SK-N-SH (cell line): ENCODE data around the gene MAP4K3. TPM values are rescaled to one million over a fixed set of nuclear protein-coding genes. Genes with fewer than 3 reads are reported as not detected.

Source experiments
- CTCF ChIA-PET: fragments of 300-600, 350-600 bp; formaldehyde crosslinking; extraction: SDS; loops from one replicate; lab custom pipeline; 2021; lab: Yijun Ruan, JAX
- POLR2A ChIA-PET: fragments of 350-600 bp; sonication (Branson Sonifier 250); formaldehyde crosslinking; extraction: SDS; loops from one replicate; lab custom pipeline; 2020; ENCODE audit warnings: antibody characterized with exemption, inconsistent platforms; lab: Yijun Ruan, JAX
- DNase-seq: peaks from one replicate; pipeline ENCODE4 v3.0.0; 2012
- H2AFZ ChIP-seq: fragments of 200-600 bp; sonication (generic); 2 replicates; pipeline ENCODE4 v1.8.1; 2016; ENCODE audit warnings: antibody characterized with exemption, mild to moderate bottlenecking, low read depth
- H3F3A ChIP-seq: fragments of 200-600 bp; sonication (generic); replicated peaks from 2 replicates; pipeline ENCODE3; 2016; ENCODE audit warnings: antibody characterized with exemption, mild to moderate bottlenecking; ENCODE audit not compliant: insufficient read depth
- H3K27ac ChIP-seq, 2 experiments: fragments of 200-500 bp in 1 of 2; fragments of 200-600 bp in 1 of 2; sonication (Bioruptor generic) in 1 of 2; sonication (generic), shearing (Covaris generic) in 1 of 2; 2 replicates each; pipeline versions ENCODE4 v1.5.1 to v1.6.1; 2014 to 2016; ENCODE audit warnings: low read depth in 2 of 2, inconsistent platforms in 1 of 2, low read length in 1 of 2, mild to moderate bottlenecking in 1 of 2, mixed read lengths in 1 of 2
- H3K27me3 ChIP-seq: fragments of 200-600 bp; sonication (generic), shearing (Covaris generic); 2 replicates; pipeline ENCODE4 v1.6.1; 2016; ENCODE audit warnings: mixed run types; ENCODE audit not compliant: insufficient read depth
- H3K36me3 ChIP-seq, 2 experiments: fragments of 200-500 bp in 1 of 2; fragments of 200-600 bp in 1 of 2; sonication (Bioruptor generic) in 1 of 2; sonication (generic) in 1 of 2; replicated peaks in 1 of 2; 2 replicates each; pipeline versions ENCODE3 to v1.5.1; 2014 to 2016; ENCODE audit warnings: low read length in 1 of 2, mild to moderate bottlenecking in 1 of 2; ENCODE audit not compliant: insufficient read depth in 2 of 2, control insufficient read depth in 1 of 2
- H3K4me1 ChIP-seq, 2 experiments: fragments of 200-500 bp in 1 of 2; fragments of 200-600 bp in 1 of 2; sonication (Bioruptor generic) in 1 of 2; sonication (generic), shearing (Covaris generic) in 1 of 2; 2 replicates each; pipeline versions ENCODE4 v1.5.1 to v1.6.1; 2014 to 2016; ENCODE audit warnings: low read depth in 1 of 2, low read length in 1 of 2, mixed run types in 1 of 2; ENCODE audit not compliant: insufficient read depth in 2 of 2, control insufficient read depth in 1 of 2
- H3K4me2 ChIP-seq: fragments of 200-600 bp; sonication (generic), shearing (Covaris generic); 2 replicates; pipeline ENCODE4 v1.6.1; 2017; ENCODE audit warnings: mixed run types
- H3K4me3 ChIP-seq, 2 experiments: fragments of 200-500 bp in 1 of 2; fragments of 200-600 bp in 1 of 2; sonication (Bioruptor generic) in 1 of 2; sonication (generic), shearing (Covaris generic) in 1 of 2; 2 replicates each; pipeline versions ENCODE4 v1.5.1 to v1.8.1; 2014 to 2016; ENCODE audit warnings: low read depth in 2 of 2, inconsistent platforms in 1 of 2, low read length in 1 of 2, mild to moderate bottlenecking in 1 of 2, mixed read lengths in 1 of 2, moderate library complexity in 1 of 2
- H3K79me2 ChIP-seq: fragments of 200-600 bp; sonication (generic); 2 replicates; pipeline ENCODE4 v1.8.1; 2017; ENCODE audit warnings: mild to moderate bottlenecking; ENCODE audit not compliant: insufficient read depth
- H3K9ac ChIP-seq: fragments of 200-600 bp; sonication (generic); 2 replicates; pipeline ENCODE4 v1.6.1; 2017; ENCODE audit warnings: mixed run types
- H3K9me2 ChIP-seq: fragments of 200-600 bp; sonication (generic); 2 replicates; pipeline ENCODE4 v1.6.1; 2017; ENCODE audit warnings: mixed run types
- H3K9me3 ChIP-seq: fragments of 200-600 bp; sonication (generic); 2 replicates; pipeline ENCODE4 v1.6.1; 2017; ENCODE audit warnings: mixed run types, mild to moderate bottlenecking, moderate library complexity
- H4K20me1 ChIP-seq: fragments of 200-600 bp; sonication (generic); 2 replicates; pipeline ENCODE4 v1.6.1; 2017; ENCODE audit warnings: mild to moderate bottlenecking, mixed run types; ENCODE audit not compliant: insufficient read depth
- EP300 ChIP-seq, 2 experiments: IDR thresholded peaks; 2 replicates each; pipeline versions ENCODE4 v1.4.0 to v1.6.1; 2012; ENCODE audit warnings: borderline replicate concordance in 1 of 2, low read depth in 1 of 2, low read length in 1 of 2
- FOXJ3 ChIP-seq: sonication (generic); formaldehyde crosslinking; IDR thresholded peaks from 2 replicates; pipeline ENCODE4 v1.5.1; 2020; ENCODE audit warnings: mild to moderate bottlenecking, missing genetic modification reagents
- FOXM1 ChIP-seq: IDR thresholded peaks from 2 replicates; pipeline ENCODE4 v1.4.0; 2012; ENCODE audit warnings: low read depth, mild to moderate bottlenecking
- JUND ChIP-seq: IDR thresholded peaks from 2 replicates; pipeline ENCODE4 v1.4.0; 2012
- MEF2A ChIP-seq: IDR thresholded peaks from 2 replicates; pipeline ENCODE4 v1.4.0; 2012; ENCODE audit warnings: low read depth, borderline replicate concordance
- POLR2AphosphoS5 ChIP-seq: IDR thresholded peaks from 2 replicates; pipeline ENCODE4 v1.6.1; 2012; ENCODE audit warnings: low read depth, low read length
- RCOR1 ChIP-seq: fragments of 150-350 bp; IDR thresholded peaks from 2 replicates; pipeline ENCODE4 v1.6.1; 2017; ENCODE audit warnings: antibody characterized with exemption, low read length
- RXRA ChIP-seq: IDR thresholded peaks from 2 replicates; pipeline ENCODE4 v1.4.0; 2012; ENCODE audit warnings: low read depth, mild to moderate bottlenecking, borderline replicate concordance
- TAF1 ChIP-seq: IDR thresholded peaks from 2 replicates; pipeline ENCODE4 v1.6.1; 2012; ENCODE audit warnings: low read depth, mild to moderate bottlenecking, low read length, moderate library complexity, borderline replicate concordance
- TCF12 ChIP-seq: IDR thresholded peaks from 2 replicates; pipeline ENCODE4 v1.4.0; 2012
- TEAD4 ChIP-seq: IDR thresholded peaks from 2 replicates; pipeline ENCODE4 v1.4.0; 2012; ENCODE audit warnings: mild to moderate bottlenecking, borderline replicate concordance; ENCODE audit not compliant: insufficient read depth
- WGBS: methylation state at CpG from one replicate; pipeline ENCODE4 v1.1.6; 2017; ENCODE audit warnings: low lambda C conversion rate; 5-methylcytosine and 5-hydroxymethylcytosine counted together
- polyA plus RNA-seq, 3 experiments: library from polyadenylated mRNA; depleted of rRNA; stranded (reverse); fragments of >200 nt; gene quantifications; 2 replicates each; pipeline ENCODE4 v1.2.3, GENCODE V29; 2012
- TF ChIP-seq, protein P1 (sequence below): fragments of 200-600 bp; sonication (generic); IDR thresholded peaks from 2 replicates; pipeline ENCODE4 v1.6.1; 2017; ENCODE audit warnings: antibody characterized with exemption, mild to moderate bottlenecking, moderate library complexity
- TF ChIP-seq, protein P2 (sequence below): IDR thresholded peaks from 2 replicates; pipeline ENCODE4 v1.4.0; 2012; ENCODE audit warnings: low read depth, borderline replicate concordance
- TF ChIP-seq, protein P3 (sequence below): fragments of 150-350 bp; IDR thresholded peaks from 2 replicates; pipeline ENCODE4 v1.6.1; 2017; ENCODE audit warnings: antibody characterized with exemption, low read length, low read depth, borderline replicate concordance
- TF ChIP-seq, protein P4 (sequence below): IDR thresholded peaks from 2 replicates; pipeline ENCODE4 v1.4.0; 2012; ENCODE audit warnings: low read depth

The MAP4K3 gene
- polyA plus RNA-seq, 1 of the 3 experiments (the other 2 are of a cell fraction) = 8.8 TPM

DNA sequence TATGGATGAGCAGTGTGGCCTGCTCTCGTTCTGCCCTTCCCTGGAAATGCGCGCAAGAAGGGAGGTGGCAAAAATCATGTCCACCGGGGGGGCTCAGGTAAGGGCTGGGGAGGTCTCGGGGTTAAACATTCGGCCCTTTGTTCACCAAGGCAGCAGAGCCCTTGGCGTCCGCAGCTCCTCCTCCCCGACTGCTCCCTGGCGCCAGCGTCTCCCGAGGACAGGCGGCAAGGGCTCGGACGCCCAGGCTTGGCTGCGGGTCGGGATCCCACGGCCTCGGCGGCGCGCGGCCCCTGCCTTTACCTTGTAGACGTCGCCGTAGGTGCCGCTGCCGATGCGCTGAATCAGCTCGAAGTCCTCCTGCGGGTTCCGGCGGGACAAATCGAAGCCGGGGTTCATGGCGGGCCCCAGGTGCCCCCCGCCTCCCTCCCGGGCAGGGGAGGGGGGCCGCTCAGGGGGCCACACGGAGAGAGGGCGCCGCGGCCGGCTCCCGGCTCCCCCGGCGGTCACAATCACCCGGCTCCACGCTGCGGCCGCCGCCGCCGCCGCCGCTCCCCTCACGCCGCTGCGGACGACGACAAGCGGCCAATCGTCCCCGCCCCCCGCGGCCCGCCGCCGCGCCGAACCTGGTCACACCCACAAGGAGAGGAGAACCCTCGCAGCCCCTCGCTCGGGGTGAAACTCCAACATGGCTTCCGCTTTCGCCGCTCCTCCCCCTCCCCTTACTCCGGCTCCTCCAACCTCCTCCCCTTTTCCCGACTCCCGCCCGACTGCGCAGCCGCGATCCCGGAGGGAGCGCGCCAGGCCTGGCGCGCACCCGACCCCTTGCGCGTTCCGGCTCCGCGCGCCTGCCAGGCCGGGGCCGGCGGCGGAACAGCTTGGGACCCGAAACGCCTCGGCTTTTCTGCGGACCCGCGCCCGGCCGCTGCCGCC lies at the start of gene MAP4K3 (continued):
- TF ChIP-seq, protein P1, sequence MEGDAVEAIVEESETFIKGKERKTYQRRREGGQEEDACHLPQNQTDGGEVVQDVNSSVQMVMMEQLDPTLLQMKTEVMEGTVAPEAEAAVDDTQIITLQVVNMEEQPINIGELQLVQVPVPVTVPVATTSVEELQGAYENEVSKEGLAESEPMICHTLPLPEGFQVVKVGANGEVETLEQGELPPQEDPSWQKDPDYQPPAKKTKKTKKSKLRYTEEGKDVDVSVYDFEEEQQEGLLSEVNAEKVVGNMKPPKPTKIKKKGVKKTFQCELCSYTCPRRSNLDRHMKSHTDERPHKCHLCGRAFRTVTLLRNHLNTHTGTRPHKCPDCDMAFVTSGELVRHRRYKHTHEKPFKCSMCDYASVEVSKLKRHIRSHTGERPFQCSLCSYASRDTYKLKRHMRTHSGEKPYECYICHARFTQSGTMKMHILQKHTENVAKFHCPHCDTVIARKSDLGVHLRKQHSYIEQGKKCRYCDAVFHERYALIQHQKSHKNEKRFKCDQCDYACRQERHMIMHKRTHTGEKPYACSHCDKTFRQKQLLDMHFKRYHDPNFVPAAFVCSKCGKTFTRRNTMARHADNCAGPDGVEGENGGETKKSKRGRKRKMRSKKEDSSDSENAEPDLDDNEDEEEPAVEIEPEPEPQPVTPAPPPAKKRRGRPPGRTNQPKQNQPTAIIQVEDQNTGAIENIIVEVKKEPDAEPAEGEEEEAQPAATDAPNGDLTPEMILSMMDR = no peak; the same call in 1 of the 2 replicates
- TF ChIP-seq, protein P2, sequence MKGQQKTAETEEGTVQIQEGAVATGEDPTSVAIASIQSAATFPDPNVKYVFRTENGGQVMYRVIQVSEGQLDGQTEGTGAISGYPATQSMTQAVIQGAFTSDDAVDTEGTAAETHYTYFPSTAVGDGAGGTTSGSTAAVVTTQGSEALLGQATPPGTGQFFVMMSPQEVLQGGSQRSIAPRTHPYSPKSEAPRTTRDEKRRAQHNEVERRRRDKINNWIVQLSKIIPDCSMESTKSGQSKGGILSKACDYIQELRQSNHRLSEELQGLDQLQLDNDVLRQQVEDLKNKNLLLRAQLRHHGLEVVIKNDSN = no peak
- TF ChIP-seq POLR2AphosphoS5 (peak; percentile 85), FOXM1 (no peak), TCF12 (no peak), JUND (no peak), EP300 (IDR thresholded peaks at IDR 0.05; ENCODE audit: borderline replicate concordance in 1 of 2, low read depth in 1 of 2, low read length in 1 of 2) (0 out of 4 replicates have a peak, but pooled peaks of 1 of the 2 experiments have one; percentile 25), RCOR1 (no peak; the same call in 1 of the 2 replicates), TEAD4 (no peak), MEF2A (no peak)
- TF ChIP-seq, protein P3, sequence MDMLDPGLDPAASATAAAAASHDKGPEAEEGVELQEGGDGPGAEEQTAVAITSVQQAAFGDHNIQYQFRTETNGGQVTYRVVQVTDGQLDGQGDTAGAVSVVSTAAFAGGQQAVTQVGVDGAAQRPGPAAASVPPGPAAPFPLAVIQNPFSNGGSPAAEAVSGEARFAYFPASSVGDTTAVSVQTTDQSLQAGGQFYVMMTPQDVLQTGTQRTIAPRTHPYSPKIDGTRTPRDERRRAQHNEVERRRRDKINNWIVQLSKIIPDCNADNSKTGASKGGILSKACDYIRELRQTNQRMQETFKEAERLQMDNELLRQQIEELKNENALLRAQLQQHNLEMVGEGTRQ = no peak
- TF ChIP-seq, all 33 proteins: peak for 13

DNA sequence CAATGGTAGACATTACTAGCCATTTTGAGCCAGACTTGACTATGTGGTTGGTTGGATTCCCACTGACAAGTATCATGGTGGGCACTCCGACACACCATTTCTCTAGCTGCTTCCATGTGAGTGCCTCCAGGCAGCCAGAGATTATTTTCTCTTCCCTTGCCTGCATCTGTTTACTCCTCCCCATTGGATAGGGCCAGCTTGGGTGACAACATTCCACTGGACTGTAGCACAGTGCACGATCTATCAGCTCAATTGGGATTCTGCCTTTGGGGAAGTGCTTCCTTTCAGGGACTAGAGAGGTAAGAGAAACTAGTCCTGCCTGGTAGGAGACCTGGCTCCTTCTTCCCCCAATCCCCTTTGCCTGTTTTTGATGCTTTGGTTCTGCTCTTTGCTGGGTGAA lies 49.0 kb upstream of the MAP4K3 start:
- Histone ChIP-seq H3F3A (peaks cover 6% of the 10 kb centered on the region), H3K4me3 (no peak overlapping the region), H3K9me3 (no peaks in the 10 kb centered on the region), H4K20me1 (no peaks in the 10 kb centered on the region), H3K9ac (no peak overlapping the region), H3K27ac (no peak overlapping the region), H3K27me3 (no peaks in the 10 kb centered on the region), H3K79me2 (no peaks in the 10 kb centered on the region), H3K4me1 (peaks cover 13 to 14% of the 10 kb centered on the region in 2 experiments; a peak in 3 of 4 replicates), H3K4me2 (no peak overlapping the region), H2AFZ (no peak overlapping the region), H3K9me2 (no peaks in the 10 kb centered on the region), H3K36me3 (no peaks in the 10 kb centered on the region)
- ChIA-PET POLR2A (no interaction called here), CTCF (interaction anchor here (1.7 kb wide), 1 partner anchor 106 kb away, joined by 5 read pairs; no protein-coding TSS in a partner anchor)
- no peak for DNase-seq
- 93% methylated on average over 2 of the region's 2 CpGs for WGBS
- TF ChIP-seq TCF12 = no peak
- TF ChIP-seq FOXJ3 (CRISPR knock-in tag) = no peak
- no peak for TF ChIP-seq RXRA
- TF ChIP-seq TAF1 = no peak
- TF ChIP-seq, protein P4, sequence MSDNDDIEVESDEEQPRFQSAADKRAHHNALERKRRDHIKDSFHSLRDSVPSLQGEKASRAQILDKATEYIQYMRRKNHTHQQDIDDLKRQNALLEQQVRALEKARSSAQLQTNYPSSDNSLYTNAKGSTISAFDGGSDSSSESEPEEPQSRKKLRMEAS = no peak
